GM12892 (cell line): ENCODE results near the gene DTX3. TPM values are rescaled to one million over a fixed set of nuclear protein-coding genes. Genes with fewer than 3 reads are reported as not detected.
"Not testable (repeated sequence)": the region's sequence is repeated elsewhere in the genome, so short reads cannot be mapped to it uniquely, and the experiment has no call there.

Experiments used
- DNase-seq: peaks from one replicate; pipeline ENCODE4 v3.0.0; 2011; ENCODE audit not compliant: insufficient read length
- FAIRE-seq: peaks from 2 replicates; lab custom pipeline; 2011; peaks lifted over from hg19 to GRCh38; lab: Jason Lieb, UNC
- POLR2A ChIP-seq: IDR thresholded peaks from 2 replicates; pipeline ENCODE4 v1.6.1; 2011; ENCODE audit warnings: low read depth, low read length, control low read depth
- POLR2AphosphoS5 ChIP-seq: IDR thresholded peaks from 2 replicates; pipeline ENCODE4 v1.6.1; 2011; ENCODE audit warnings: low read depth, low read length, control low read depth
- TAF1 ChIP-seq: IDR thresholded peaks from 2 replicates; pipeline ENCODE4 v1.6.1; 2011; ENCODE audit warnings: low read depth, mild to moderate bottlenecking, control low read depth, low read length, borderline replicate concordance
- polyA plus RNA-seq: library from polyadenylated mRNA; unstranded; fragments of >200 nt; gene quantifications from one replicate; pipeline ENCODE4 v1.2.1, GENCODE V29; 2012; ENCODE audit warnings: missing spikeins, inconsistent platforms; ENCODE audit not compliant: missing spikeins

The DTX3 gene
- polyA plus RNA-seq = 23.5 TPM

- FAIRE-seq (peak; percentile 80), DNase-seq (peak; percentile 60)
- TF ChIP-seq TAF1 = peak; percentile 14; the same call in 1 of the 2 replicates
- no peak for TF ChIP-seq POLR2A
Measured at GRCh38 chr12:57604454-57604991, at the start of gene DTX3. Gene DTX3, plus strand, starts transcription at chr12:57604824. Its CDS starts 1,694 bp downstream, at chr12:57606518.

GRCh38 chr12:57554897-57555296 is 49.7 kb upstream of the DTX3 start:
- FAIRE-seq = no peak
- DNase-seq = no peak

GRCh38 chr12:57558864-57559263 is 45.8 kb upstream of the DTX3 start:
- TF ChIP-seq TAF1 (no peak), POLR2A (no peak), POLR2AphosphoS5 (no peak)
- FAIRE-seq (no peak), DNase-seq (no peak)

More at GRCh38 chr12:57554897-57555296, 49.7 kb upstream of the DTX3 start:
- TF ChIP-seq POLR2A (no peak), TAF1 (no peak), POLR2AphosphoS5 (no peak)

GRCh38 chr12:57560516-57560915 is 44.1 kb upstream of the DTX3 start:
- TF ChIP-seq TAF1 (no peak), POLR2A (no peak), POLR2AphosphoS5 (no peak)
- DNase-seq (no peak), FAIRE-seq (no peak)

DNA sequence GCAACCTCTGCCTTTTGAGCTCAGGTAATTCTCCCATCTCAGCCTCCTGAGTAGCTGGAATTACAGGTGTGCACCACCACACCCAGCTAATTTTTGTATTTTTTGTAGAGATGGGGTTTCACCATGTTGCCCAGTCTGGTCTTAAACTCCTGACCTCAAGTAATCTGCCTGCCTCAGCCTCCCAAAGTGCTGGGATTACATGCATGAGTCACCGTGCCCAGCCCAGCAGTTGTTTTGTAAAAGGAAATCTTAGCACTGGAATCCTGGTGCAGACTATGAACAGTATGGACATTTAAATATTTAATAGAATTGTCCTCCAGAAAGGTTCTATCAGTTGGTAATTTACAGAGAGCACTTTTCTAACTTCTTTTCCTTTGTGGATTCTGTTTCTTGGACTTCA is 43.5 kb upstream of the DTX3 start:
- not testable (repeated sequence) for FAIRE-seq, DNase-seq

- no peak for DNase-seq
- no peak for TF ChIP-seq TAF1
- TF ChIP-seq POLR2A = no peak
- TF ChIP-seq POLR2AphosphoS5 = no peak
- FAIRE-seq = no peak
Measured at GRCh38 chr12:57563358-57563757, 41.3 kb upstream of the DTX3 start.

DNA sequence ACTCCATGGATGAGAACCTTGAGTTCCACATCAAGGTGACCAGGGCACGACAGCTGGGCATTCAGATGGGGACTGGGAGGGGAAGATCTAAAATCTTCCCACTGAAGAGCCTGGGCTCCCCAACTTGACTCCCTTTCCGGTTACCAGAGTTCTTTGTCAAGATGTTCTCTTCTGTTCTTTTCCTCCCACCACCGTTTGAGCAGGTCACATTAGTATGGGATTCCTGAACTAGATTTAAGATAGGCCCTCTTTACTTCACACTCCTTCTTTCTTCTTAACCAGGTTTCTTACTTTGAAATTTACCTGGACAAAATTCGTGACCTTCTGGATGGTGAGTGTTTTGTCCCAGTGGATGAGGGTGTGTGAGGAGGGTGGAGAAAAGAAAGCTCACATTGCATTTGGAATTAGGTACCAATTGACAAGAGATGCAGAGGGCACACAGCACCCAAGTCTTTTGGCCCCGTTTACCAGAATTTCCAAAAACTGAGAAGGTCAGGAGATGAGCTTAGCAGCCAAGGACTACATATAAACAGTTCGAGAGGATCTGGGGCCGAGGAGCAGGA is 40.4 kb upstream of the DTX3 start:
- TF ChIP-seq POLR2AphosphoS5 (no peak), TAF1 (no peak), POLR2A (no peak)
- DNase-seq (no peak), FAIRE-seq (no peak)

DNA sequence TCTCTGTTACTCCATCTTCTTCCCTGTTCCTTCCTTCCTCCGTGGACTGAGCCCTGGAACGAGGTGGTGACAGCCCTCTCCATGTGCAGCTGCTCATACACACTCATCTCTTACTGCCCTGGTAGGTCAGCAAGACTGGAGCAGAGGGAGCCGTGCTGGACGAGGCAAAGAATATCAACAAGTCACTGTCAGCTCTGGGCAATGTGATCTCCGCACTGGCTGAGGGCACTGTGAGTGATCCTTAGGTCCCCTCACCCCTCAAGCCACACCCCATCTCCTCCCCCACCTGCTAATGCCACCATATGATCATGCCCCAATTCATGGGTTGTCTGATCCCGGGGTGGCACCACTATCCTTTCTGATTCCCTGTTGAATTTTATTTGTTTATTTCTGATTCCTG is 35.8 kb upstream of the DTX3 start:
- no peak for TF ChIP-seq POLR2A
- TF ChIP-seq TAF1 = no peak
- no peak for TF ChIP-seq POLR2AphosphoS5
- FAIRE-seq (no peak), DNase-seq (no peak)

GRCh38 chr12:57569858-57570257 is 34.8 kb upstream of the DTX3 start:
- TF ChIP-seq TAF1 = no peak
- no peak for TF ChIP-seq POLR2A
- no peak for TF ChIP-seq POLR2AphosphoS5
- FAIRE-seq = no peak

DNA sequence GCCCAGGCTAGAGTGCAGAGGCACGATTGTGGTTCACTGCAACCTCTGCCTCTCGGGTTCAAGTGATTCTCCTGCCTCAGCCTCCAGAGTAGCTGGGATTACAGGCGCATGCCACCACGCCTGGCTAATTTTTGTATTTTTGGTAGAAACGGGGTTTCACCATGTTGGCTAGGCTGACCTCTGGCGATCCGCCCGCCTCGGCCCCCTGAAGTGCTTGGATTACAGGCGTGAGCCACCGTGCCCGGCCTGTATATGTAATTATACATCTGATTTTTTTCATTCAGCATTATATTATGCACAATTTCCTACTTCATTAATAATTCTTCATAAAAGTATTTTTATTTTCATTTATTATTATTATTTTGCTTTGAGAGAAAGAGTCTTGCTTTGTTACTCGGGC is 34.2 kb upstream of the DTX3 start:
- not testable (repeated sequence) for DNase-seq, FAIRE-seq

More at GRCh38 chr12:57569858-57570257, 34.8 kb upstream of the DTX3 start:
- no peak for DNase-seq

- TF ChIP-seq POLR2A (no peak), POLR2AphosphoS5 (no peak), TAF1 (no peak)
- DNase-seq = no peak
- no peak for FAIRE-seq
Measured at GRCh38 chr12:57571926-57572762, 32.5 kb upstream of the DTX3 start.

GRCh38 chr12:57574795-57575194 is 29.8 kb upstream of the DTX3 start:
- no peak for TF ChIP-seq TAF1
- TF ChIP-seq POLR2AphosphoS5 = no peak
- TF ChIP-seq POLR2A = no peak
- no peak for FAIRE-seq
- no peak for DNase-seq

- FAIRE-seq = no peak
- DNase-seq = no peak
- no peak for TF ChIP-seq POLR2AphosphoS5
- no peak for TF ChIP-seq TAF1
- TF ChIP-seq POLR2A = no peak
Measured at GRCh38 chr12:57575771-57576612, 28.6 kb upstream of the DTX3 start.
